ENCODE measurements around the gene SDC4. TPM values are rescaled to one million over a fixed set of nuclear protein-coding genes. Genes with fewer than 3 reads are reported as not detected.
"Not testable (repeated sequence)": the region's sequence is repeated elsewhere in the genome, so short reads cannot be mapped to it uniquely, and the experiment has no call there.

SDC4 gene
- total RNA-seq, 2 donors from 2014 or later: 62.0 to 97.6 TPM

- Histone ChIP-seq H3K9me3 (no peaks in the 10 kb centered on the region), H3K4me1 (peaks cover 31% of the 10 kb centered on the region), H3K27me3 (no peaks in the 10 kb centered on the region), H3K4me3 (no peak overlapping the region), H3K27ac (no peak overlapping the region), H3K36me3 (replicated peaks in 1 of 2; ENCODE audit: insufficient read depth in 1 of 2, low read depth in 2 of 2) (no peaks in the 10 kb centered on the region)
- no peak for TF ChIP-seq CTCF (IDR thresholded peaks at IDR 0.05)
- no peak for TF ChIP-seq POLR2A (IDR thresholded peaks at IDR 0.05)
- intact Hi-C loops (cut with DNase I): no loop called here
- DNase-seq (no peak), ATAC-seq (no peak)
- WGBS, 2 donors: 49 to 90% methylated on average over 5 of the region's 5 CpGs
Observed at GRCh38 chr20:45355209-45356084, 7.2 kb upstream of the SDC4 start.

- Histone ChIP-seq H3K27me3 (no peaks in the 10 kb centered on the region), H3K27ac (no peak overlapping the region), H3K4me3 (no peak overlapping the region), H3K9me3 (no peaks in the 10 kb centered on the region), H3K4me1 (peaks cover 22% of the 10 kb centered on the region), H3K36me3 (replicated peaks in 1 of 2; ENCODE audit: insufficient read depth in 1 of 2, low read depth in 2 of 2) (no peaks in the 10 kb centered on the region)
- no peak for ATAC-seq
- WGBS, 2 donors: 71 to 72% methylated on average over 9 of the region's 9 CpGs
- no peak for DNase-seq
- TF ChIP-seq CTCF (IDR thresholded peaks at IDR 0.05) (no peak), POLR2A (IDR thresholded peaks at IDR 0.05) (no peak)
- intact Hi-C loops (cut with DNase I): no loop called here
Observed at GRCh38 chr20:45354423-45355208, 6.4 kb upstream of the SDC4 start.

DNA sequence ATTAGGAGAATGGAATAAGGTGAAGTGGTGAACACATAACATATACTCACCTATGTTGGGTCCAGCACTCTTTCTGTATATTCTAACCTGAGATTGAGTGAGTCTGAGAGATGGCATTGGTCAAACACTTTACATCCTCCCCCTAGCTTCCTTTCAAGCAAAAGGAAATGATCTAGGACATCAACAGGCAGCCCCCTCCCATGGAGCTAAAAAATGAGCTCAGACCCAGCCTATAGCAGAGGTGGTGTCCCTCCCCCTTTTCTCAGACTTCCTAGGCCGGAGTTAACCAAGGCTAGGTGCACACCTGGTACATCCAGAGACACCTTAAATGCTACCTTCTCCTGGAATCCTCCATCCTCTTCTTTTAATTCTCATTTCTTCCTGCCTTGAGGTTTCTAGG is 5.5 kb upstream of the SDC4 start:
- H3K4me1 ChIP-seq: peaks cover 15% of the 10 kb centered on the region
- intact Hi-C loops (cut with DNase I): no loop called here
- TF ChIP-seq CTCF (IDR thresholded peaks at IDR 0.05) (no peak), POLR2A (IDR thresholded peaks at IDR 0.05) (no peak)
- H3K4me3 ChIP-seq: no peak overlapping the region
- WGBS, 2 donors: 86 to 89% methylated on average over 1 of the region's 1 CpG
- DNase-seq (no peak), ATAC-seq (no peak)
- H3K27me3 ChIP-seq: no peaks in the 10 kb centered on the region
- no peak overlapping the region for H3K27ac ChIP-seq
- H3K9me3 ChIP-seq: no peaks in the 10 kb centered on the region
- H3K36me3 ChIP-seq (replicated peaks in 1 of 2; ENCODE audit: insufficient read depth in 1 of 2, low read depth in 2 of 2): no peaks in the 10 kb centered on the region

DNA sequence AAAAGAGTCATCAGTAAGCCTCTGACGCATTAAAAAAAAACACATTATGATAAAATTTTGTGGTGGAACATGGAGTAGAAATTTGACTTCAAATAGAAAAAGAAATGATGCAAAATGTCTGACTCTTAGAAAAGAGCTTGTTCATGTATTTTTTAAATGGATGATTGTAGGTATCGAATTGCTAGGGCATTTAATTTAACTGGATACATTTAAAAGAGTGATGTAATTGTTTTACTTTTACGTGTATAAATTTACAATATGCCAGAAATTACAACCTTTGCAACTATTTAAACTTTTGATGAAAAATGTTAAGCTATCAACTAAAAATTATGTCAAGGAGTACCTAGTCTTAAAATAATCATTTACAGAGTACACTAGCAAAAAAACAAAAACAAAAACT is 4.5 kb upstream of the SDC4 start:
- H3K4me3 ChIP-seq: no peak overlapping the region
- no peaks in the 10 kb centered on the region for H3K27me3 ChIP-seq
- intact Hi-C loops (cut with DNase I): no loop called here
- H3K36me3 ChIP-seq (replicated peaks in 1 of 2; ENCODE audit: insufficient read depth in 1 of 2, low read depth in 2 of 2): no peaks in the 10 kb centered on the region
- 88% methylated on average over 3 of the region's 3 CpGs for WGBS, 2 donors
- ATAC-seq: no peak
- no peak overlapping the region for H3K27ac ChIP-seq
- H3K4me1 ChIP-seq: peaks cover 9% of the 10 kb centered on the region
- H3K9me3 ChIP-seq: no peaks in the 10 kb centered on the region
- no peak for DNase-seq
- TF ChIP-seq CTCF (IDR thresholded peaks at IDR 0.05) (no peak), POLR2A (IDR thresholded peaks at IDR 0.05) (no peak)

DNA sequence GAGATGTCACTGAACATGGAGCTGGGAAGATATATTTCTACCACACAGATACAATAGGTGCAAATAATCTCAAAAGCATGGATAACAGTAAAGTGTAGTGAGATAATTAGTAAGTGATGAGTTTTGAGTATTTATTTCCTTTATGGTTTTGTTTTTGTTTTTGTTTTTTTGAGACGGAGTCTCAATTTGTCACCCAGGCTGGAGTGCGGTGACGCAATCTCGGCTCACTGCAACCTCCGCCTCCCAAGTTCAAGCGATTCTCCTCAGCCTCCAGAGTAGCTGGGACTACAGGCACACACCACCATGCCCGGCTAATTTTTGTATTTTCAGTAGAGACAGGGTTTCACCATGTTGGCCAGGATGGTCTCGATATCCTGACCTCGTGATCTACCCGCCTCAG is 2.6 kb upstream of the SDC4 start:
- peaks cover 17% of the 10 kb centered on the region for H3K4me1 ChIP-seq
- H3K9me3 ChIP-seq; H3K36me3 ChIP-seq (replicated peaks in 1 of 2; ENCODE audit: insufficient read depth in 1 of 2, low read depth in 2 of 2); H3K4me3 ChIP-seq; DNase-seq; intact Hi-C loops (cut with DNase I); H3K27me3 ChIP-seq; ATAC-seq; H3K27ac ChIP-seq: not testable (repeated sequence)
- 95 to 97% methylated on average over 10 of the region's 10 CpGs for WGBS, 2 donors
